HG02970 (cell line): ENCODE data around the gene CXADR.
"Not testable (repeated sequence)": the region's sequence is repeated elsewhere in the genome, so short reads cannot be mapped to it uniquely, and the experiment has no call there.

ENCODE experiments used
- ATAC-seq: cut with Tn5 transposase; IDR thresholded peaks from one replicate; pipeline ENCODE4 v1.9.1; 2021; ENCODE audit warnings: mild to moderate bottlenecking, moderate library complexity, moderate number of reproducible peaks; ENCODE audit not compliant: unreplicated experiment, low FRiP score

Gene CXADR

DNA sequence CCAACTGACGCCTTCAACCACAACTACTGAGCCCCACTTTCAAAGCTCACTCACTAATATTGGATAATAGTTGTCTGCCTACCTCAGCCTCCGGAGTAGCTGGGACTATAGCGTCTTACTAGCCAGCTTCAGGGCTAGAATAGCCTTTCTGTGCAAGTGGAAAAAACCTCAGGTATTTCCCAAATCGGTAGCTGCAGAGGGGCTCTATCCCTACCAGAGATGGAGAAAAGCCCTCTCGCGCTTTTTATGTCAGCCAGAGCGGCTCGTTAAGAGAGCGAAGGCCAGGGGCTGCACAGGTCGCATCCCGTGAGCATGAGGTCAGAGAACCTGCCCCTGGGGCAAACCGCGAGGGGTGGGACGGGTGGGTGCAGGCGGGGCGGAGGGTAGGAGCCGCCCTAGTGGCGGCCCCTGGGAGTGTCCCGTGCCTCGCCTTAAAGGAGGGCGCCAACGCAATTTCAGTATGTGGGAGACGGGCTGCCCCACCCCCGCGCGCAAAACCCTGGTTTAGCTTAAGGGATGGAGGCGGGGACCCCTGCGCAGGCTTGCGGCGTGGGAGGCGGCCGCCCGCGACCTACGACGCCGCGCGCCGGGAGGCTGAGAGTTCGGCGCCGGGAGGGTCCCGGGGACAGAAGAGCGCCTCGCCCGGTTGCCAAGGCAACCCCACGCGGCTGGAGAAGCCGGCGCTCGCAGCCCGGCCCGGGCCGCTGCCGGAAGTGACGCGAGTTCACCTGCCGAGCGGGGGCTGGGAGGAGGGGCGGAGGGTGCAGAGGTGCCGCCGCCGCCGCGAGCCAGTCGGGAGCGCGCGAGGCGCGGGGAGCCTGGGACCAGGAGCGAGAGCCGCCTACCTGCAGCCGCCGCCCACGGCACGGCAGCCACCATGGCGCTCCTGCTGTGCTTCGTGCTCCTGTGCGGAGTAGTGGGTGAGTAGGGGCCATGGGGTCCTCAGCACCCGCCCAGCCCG lies at the start of gene CXADR:
TSS of gene CXADR (plus strand) at position 791 of the 961 bp plus-strand sequence. CDS start at position 878, 87 bp downstream.
- peak; percentile 80 for ATAC-seq

DNA sequence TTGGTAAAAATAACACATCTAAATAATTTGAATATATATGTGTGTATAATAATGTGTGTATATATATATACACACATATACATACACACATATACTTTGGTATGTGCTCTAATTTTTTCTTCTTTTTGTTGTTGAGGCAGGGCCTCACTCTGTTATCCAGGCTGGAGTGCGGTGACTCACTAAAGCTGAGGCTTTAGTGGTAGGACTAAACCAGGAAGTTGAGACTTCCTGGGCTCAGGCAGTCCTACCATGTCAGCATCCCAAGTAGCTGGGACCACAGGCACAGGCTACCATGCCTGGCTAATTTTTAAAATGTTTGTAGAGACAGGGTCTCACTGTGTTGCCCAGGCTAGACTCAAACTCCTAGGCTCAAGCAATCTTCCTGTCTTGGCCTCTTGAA lies 46.7 kb upstream of the CXADR start:
- ATAC-seq = no peak

DNA sequence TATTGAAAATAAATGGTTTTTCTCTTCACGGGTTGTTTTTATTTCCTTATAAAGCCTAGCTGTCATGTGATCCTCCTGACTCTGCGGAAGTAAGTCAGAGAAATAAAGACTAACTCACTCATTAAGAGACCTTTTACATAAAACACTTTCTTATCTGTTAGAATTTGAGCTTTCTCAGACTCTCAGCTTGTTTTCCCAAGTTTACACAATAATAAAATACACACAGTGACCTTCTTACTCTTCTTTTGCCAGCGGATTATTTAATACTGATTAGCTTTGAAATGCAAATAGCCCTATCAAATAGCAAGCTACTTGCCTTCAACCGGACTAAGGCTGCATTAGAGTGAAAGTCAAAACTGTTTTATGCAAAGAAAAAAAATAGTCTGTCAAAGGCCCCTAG lies 45.5 kb upstream of the CXADR start:
- no peak for ATAC-seq

DNA sequence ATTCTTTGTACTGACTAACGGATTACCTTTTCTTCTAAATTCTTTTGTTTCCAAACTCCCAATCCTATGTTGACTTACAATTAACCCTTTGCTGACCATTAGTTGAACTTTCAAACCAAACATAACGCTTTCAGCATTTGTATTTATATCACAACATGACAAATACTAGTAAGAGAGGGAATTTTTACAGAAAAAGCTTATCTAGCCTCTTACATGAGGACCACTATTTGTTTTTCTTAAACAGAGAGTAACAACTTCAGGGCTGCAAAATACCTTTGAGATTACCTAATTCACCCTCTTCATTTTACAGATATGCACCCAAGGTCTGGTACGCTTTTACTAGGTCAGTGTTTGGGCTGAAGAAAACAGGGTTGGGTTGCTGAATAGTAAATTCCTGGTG lies 45.0 kb upstream of the CXADR start:
- ATAC-seq = no peak

DNA sequence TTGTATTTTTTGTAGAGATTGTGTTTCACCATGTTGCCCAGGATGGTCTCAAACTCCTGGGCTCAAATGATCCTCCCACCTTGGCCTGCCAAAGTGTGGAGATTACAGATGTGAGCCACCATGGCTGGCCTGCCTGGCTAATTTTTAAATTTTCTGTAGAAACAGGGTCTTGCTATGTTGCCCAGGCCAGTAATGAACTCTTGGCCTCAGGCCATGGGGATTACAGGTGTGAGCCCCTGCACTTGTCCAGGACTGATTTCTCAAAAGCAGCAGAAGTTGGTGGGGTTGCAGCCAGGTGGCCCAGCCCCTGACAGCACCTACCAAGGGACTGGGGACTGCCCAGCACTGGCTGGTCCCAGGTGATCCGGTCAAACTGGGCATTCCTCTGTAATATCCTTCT lies 44.1 kb upstream of the CXADR start:
- ATAC-seq = no peak

DNA sequence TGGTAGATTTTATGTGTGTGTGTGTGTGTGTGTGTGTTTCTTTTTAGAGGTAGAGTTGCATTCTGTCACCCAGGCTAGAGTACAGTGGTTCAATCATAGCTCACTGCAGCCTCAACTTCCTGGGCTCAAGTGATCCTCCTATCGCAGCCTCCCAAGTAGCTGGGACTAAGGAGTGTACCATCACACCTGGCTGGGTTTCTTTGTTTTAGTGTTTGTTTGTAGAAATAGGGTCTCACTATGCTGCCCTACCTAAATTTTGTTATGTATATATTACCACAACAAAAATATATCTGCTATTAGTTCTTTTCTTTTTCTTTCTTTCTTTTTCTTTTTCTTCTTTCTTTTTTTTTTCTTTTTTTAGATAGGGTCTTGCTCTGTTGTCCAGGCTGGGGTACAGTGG lies 43.1 kb upstream of the CXADR start:
- no peak for ATAC-seq

DNA sequence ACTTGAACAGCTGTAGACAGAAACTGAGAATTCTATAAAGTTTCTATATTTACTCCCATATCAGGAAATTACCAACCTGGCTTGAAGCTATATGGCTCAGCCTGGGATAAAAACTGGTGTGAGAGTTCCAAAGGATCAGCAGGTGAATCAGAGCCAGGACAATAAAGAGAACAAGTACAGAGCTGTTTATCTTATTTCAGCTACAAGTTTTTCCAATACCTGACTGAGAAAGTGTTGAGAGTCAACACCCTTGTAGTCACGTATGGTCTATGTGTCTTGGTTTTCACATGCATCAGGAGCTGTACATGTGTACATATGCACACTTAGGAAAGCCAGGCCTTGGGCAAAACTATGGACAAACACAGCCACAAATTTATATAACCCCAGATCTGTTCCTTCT lies 40.7 kb upstream of the CXADR start:
- no peak for ATAC-seq

DNA sequence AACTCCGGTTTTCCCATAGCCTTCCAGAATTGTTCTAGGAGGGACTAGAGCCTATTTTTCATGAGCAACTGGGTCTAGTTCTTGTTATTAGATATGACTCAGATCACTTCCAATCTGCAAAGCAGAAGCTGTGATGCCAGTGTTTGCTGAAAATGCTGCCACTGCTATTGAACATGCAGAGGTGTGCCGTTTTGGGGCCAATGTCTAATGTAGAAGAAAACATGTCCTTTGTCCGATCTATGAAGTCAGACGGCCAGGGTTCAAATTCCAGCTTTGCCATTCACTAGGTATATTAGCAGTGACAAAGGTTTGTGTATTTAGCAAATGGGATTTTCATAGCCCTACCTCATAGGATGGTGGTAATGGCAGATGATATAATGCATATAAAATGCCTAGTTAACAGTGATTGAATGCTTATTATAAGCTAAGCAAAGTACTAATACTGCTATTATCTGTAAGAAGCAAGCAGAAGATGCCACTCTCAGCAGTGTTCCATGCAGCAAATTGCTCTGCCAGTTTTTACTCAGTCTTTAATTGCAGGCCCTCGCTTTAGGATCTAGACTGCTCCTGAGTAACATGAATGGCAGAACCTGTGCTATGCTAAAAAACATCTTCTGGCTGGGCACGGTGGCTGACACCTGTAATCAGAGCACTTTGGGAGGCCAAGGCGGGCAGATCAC lies 40.1 kb upstream of the CXADR start:
- ATAC-seq = no peak

DNA sequence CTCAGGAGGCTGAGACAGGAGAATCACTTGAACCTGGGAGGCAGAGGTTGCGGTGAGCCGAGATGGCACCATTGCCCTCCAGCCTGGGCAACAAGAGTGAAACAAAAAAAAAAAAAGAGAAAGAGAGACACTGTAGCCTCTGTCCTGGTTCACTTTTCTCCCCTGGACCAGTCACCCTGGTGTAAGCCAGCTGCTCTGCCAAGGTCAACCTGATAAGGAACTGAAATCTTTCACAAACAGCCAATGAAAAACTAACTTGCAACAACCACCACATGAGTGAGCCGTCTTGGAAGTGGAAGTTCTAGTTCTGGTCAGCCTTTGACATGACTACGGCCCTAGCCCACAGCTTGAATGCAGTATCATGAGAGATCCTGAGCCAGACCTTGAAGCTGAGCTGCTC lies 36.8 kb upstream of the CXADR start:
- ATAC-seq = no peak

DNA sequence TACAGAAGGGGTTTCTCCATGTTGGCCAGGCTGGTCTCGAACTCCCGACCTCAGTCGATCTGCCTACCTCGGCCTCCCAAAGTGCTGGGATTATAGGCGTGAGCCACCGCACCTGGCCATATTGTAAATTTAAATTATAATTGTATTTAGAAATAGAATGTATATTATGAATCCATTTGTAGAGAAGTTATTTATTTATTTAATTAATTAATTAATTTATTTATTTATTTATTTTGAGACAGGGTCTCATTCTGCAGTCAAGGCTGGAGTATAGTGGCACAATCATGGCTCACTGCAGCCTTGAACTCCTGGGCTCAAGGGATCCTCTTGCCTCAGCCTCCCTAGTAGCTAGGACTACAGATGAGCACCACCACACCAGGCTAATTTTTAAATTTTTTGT lies 34.7 kb upstream of the CXADR start:
- not testable (repeated sequence) for ATAC-seq

DNA sequence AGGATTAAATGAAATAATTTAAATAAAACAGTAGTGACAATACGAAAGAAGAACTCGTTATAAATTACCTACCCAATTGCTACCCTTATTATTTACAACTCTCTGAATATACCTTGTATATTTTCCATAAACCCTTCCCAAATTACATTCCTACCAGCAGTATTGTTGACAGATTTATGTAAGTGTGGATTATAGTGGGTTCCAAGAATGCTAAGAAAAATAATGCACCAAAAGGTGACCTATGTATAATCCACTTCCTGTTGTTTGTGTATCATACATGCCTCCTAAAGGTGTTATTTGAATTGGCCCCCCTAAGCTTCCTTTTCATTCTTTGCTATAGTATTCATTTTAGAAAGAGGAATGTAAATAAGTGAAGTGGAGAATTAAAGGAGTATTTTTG lies 33.2 kb upstream of the CXADR start:
- ATAC-seq = no peak

DNA sequence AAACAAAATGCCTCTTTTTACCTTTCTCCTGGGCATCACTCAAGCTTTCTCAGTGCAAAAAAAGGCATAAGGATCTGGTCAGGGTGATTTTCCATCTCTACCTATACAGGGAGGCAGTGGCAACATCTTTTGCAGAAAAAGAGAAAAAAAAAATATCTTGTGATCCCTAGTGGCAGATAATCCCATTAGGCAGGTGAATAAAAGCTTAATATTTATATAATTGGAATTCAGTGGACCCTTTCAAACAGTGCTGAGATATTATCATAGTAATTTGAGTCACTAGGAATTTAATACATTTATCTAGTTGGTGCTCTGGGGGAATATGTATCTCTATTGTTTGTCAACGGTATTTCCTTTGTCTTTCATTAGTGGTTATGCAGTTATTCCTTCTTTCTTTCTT lies 29.9 kb upstream of the CXADR start:
- ATAC-seq = no peak

DNA sequence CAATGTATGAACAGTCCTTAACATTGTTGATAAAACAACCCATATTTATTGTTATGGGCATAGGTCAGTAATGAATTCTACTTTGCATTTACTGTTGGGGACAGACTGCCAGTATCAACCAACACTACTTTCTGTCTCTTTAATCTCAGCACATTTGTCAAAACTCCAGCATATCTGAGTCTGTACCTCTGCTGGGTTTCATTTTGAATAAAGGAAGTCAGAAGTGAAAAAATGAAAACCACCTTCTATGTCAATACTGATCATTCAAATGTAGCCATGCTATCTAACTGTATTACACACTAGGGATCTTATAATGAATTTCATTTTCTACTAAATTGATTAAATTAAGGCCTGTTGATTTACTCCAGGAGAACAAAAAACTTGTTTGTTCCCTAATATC lies 24.2 kb upstream of the CXADR start:
- ATAC-seq = no peak

DNA sequence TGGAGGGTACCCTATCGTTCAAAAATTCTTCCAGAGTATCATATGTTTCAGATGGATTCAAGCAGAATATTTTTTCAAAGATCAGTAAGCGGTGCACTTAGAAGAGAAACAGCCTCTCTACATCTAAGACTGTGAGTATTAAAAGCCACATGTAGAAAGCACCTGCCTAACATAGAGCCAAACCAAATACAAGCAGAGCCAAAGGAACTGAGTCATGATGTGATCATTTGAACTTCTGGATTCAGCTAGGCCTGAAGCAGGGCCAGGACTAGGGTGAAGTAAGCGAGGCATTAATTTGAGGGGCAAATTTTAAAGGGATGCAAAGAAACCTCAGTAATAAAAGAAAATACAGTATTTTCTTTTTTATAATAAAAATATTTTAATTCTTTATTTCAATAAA lies 23.3 kb upstream of the CXADR start:
- ATAC-seq = not testable (repeated sequence)

DNA sequence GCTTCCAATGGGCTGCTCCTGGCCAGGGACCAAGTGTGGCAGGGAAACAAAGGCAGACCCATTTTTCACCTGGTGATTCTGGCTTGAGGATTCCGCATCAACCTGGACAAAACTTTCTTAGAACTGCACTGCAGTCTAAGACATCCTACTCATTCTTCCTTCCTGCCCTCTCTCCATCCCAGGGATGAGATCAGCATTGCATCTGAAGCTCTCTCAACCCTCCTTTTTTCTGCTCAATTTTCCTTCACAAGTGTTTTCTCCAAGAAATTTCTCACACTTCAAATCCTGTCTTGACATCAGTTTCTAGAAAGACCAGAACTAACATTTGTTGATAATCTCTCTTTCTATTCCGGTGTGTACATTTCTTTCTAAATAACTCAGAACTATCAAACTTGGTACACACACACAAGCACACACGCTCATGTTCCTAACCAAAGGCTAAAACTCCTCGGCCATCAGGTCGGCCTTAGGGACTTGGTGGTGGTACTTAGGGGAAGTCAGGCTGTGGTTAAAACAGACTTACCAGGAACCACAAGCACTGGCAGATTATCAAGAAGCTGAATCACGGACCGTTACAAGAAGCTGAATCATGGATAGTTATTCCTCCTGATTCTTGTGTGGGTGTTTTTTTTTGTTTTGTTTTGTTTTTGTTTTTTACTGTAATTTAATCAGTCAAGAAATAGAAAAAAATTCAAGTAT lies 21.0 kb upstream of the CXADR start:
- ATAC-seq = no peak

DNA sequence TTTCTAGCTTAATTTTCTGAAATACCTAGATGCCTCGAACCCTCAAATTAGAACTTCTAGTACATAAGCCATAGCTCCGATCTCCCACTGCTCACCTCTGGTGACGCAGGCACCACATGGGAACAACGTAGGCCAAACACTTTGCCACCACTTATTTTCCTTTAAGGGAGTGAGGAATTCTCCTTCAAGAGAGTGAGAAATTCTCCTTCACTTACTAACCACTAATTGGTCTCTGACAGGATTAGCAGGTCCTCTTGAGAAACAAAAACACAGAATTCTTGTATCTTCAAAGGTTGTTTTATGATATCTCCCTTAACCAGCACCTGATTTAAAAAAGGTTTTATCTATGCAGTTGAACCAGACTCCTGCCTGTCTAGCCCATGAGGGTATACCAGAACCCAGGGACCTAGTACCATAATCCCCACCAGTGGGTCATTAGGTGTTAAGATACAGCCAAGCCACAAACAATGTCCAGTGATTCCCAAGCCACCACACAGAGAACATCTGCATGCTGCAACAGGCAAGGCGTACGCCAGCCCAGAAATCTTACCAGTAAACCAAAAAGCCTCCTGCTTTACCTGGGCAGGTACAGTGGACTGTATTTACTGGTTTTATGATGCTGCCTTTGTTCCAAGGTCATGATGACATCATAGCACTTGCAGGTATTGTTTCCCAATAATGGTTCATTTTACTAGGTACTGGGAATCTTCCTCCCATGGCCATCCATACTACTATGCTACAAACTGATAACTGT lies 20.3 kb upstream of the CXADR start:
- no peak for ATAC-seq

DNA sequence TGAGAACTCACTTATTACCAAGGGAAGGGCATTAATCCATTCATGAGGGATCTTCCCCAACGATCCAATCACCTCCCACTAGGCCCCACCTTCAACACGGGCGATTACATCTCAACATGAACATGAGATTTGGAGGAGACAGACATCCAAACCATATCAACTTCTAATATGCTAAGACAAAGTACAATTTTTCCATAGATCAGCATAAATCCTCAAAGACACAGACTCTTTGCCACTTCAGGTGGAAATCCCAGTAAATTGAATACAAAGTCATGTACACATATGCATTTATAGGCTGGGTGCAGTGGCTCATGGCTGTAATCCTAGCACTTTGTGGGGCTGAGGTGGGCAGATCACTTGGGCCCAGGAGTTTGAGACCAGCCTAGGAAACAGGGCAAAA lies 18.8 kb upstream of the CXADR start:
- ATAC-seq = no peak

DNA sequence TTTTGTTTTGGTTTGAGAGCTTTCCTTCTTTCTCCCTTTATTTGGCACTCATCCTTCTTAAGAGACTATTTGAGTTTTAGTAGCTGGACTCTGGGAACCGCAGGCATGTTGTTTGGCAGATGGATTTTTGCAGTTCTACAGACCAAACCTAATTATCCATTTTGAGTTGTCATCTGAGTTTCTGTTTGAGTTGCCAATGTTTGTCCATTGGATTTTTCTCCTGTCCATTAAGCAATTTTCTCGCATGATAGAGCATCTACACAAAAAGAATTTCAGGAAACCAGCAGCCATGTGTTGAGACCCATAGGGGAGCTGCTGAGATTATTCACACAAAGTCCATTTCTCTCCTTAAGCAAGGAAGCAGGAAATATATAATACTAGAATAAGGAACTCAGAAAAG lies 17.2 kb upstream of the CXADR start:
- ATAC-seq = no peak

DNA sequence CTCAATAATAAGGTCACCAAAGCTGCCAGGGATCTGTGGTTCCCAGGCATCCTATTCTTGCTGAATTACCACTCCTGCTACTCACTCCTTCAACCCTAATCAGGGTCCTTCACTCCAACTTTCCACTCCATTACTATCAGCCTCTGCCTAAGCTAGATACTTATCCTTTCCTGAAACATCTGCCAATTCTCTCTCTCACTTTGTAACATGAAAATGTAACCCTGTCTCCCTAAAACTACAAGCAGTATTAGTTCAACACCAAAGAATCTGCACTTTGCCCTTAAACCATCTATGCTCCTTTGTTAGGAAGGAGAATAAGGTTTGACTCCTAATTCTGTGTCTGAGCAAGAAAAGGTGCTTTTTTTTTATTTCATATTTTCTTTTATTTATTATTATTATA lies 15.5 kb upstream of the CXADR start:
- no peak for ATAC-seq

DNA sequence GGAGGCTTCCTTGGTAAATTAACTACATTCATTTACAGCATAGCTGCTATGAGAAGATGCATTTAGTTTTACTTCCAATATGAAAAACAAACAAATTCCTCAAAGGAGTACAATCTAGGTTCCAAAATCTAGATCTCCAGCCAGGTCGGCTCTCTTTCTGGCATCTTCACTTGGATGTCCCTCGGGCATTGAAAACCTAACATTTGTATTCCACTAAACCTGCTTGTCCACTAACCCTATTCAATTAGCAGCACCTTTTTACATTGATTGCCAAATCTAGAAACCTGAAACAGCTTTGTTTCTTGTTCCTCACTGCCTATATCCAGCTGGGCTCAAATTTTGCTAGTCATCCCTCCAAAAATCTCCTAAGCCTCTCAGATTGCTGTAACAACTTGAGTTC lies 14.3 kb upstream of the CXADR start:
- ATAC-seq = no peak
